ENCODE data around the gene PTCD2.

The PTCD2 gene

DNA sequence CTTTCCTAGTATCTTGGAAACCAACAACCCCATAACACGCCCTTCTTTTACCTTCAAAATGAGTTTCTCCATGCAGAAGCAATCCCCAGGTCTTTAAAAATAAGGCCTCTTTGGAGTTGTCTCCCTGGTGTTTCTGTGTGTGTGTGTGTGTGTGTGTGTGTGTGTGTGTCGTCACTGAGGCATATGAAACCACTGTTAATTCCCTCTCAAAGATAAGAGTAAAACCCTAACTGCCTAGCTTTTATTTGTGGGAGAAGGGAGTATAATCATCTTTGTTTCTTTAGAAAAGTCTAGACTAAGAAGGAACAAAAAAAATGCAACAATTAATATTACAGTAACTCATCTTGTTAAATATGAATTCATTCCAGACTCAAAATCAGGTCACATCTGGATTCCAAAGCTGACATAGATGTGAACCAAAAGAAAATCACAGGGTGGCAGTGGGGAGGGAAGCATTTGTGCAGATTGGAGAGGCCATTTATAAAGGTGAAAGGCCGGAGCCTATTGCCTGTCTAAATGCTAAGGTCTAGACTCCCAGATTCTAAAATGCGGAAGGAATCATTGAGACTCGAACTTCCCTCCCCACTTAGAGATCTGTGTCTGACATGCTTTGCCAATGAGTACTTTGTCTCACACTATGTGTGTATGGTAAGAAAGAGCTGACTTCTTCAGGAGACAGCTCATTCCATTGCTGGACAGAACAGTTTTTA, 95.6 kb downstream of the PTCD2 start:
- DNase-seq (ENCODE audit: low spot score), result no peak

DNA sequence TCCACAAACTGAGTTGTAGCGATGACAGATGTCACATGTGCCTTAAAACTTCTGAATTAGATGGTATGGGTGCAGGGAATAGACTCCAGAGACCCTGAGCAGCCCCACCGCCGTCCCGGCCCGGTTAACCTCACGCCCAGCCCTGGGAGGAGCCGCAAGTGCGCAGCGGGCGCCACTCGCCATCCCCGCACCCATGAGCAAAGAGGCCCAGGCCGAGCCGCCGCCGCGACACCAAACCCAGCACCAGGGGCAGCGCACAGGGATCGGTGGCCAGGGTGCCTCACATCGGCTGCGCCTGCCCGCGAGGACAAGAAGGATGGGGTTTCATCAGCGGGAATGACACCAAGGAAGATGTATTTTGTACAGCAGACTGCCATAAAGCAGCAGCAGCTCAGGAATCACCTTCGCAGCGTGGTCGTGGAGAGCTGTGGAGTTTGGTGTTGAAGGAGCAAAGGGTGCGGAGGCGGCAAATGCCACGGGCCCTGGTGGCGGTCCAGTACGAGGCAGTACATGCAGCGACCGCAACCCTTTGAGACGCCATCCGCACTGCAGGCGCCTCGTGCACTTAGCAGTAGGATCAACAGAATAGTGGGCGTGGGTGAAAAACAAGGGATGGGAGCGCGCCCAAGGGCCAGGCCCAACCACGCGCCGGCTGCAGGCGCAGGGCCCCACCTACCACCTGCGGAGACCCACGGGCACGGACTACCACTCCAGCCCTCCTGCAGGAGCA, 97.3 kb downstream of the PTCD2 start:
- DNase-seq (ENCODE audit: low spot score), result no peak
